ENCODE data around the gene TMC5. TPM values are rescaled to one million over a fixed set of nuclear protein-coding genes. Genes with fewer than 3 reads are reported as not detected.
"Not testable (repeated sequence)": the region's sequence is repeated elsewhere in the genome, so short reads cannot be mapped to it uniquely, and the experiment has no call there.

TMC5 gene
- total RNA-seq (under 0.01 TPM), polyA plus RNA-seq (0.09 TPM)
- long read RNA-seq, donor 1 = 0 reads
- long read RNA-seq, donor 2 = 0 reads
- long read RNA-seq, donor 3 = 0 reads
- long read RNA-seq, donor 4 = 0 reads
- long read RNA-seq, donor 5, partial matches to known transcripts = 6 of 26 reads
- long read RNA-seq, donor 5, other reads (novel, unspliced or antisense) = 20 of 26 reads
- long read RNA-seq, donor 6 = 0 reads
- long read RNA-seq, donor 7 = 0 reads
- long read RNA-seq, donor 8 = 0 reads
- long read RNA-seq, donor 9 = 0 reads
- long read RNA-seq, donor 10 = 0 reads

- no peaks in the 10 kb centered on the region for H3K9me3 ChIP-seq (ENCODE audit: control insufficient read depth in 2 of 2, insufficient read depth in 1 of 2, low read length in 1 of 2)
- no peaks in the 10 kb centered on the region for H3K4me1 ChIP-seq (ENCODE audit: control insufficient read depth in 2 of 2, insufficient read depth in 2 of 2, low read length in 2 of 2)
- H3K27ac ChIP-seq (ENCODE audit: low read depth in 1 of 2, low read length in 1 of 2) = no peak within 1 kb of the TSS
- H3K4me3 ChIP-seq (ENCODE audit: low read length in 2 of 2) = no peak within 1 kb of the TSS
- no peaks in the 10 kb centered on the region for H3K36me3 ChIP-seq (ENCODE audit: control insufficient read depth in 2 of 2, insufficient read depth in 2 of 2, low read length in 1 of 2)
- H3K27me3 ChIP-seq (ENCODE audit: control insufficient read depth in 2 of 2, insufficient read depth in 1 of 2, low read length in 1 of 2) = peaks cover 0 to 3% of the 10 kb centered on the region in 2 donors
- DNase-seq (ENCODE audit: low read depth in 6 of 9, low spot score in 9 of 9) = no peak
- WGBS = 58% methylated on average over 12 of the region's 12 CpGs
These were observed at the start of gene TMC5 for GRCh38 chr16:19417640-19418039. Gene TMC5 (plus strand): TSS chr16:19417883. CDS start chr16:19440039, 22,156 bp downstream.

DNA sequence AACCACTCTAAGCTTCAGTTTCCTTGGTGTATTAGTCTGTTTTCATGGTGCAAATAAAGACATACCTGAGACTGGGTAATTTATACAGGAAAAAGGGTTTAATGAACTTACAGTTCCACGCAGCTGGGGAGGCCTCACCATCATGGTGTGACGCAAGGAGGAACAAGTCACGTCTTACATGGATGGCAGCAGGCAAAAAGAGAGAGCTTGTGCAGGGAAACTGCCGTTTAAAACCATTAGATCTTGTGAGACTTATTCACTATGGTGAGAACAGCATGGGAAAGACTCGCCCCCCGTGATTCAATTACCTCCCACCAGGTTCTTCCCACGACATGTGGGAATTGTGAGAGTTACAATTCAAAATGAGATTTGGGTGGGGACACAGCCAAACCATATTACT lies 45.1 kb upstream of the TMC5 start:
- not testable (repeated sequence) for H3K27ac ChIP-seq (ENCODE audit: low read depth in 1 of 2, low read length in 1 of 2); H3K4me1 ChIP-seq (ENCODE audit: control insufficient read depth in 2 of 2, insufficient read depth in 2 of 2, low read length in 2 of 2); H3K27me3 ChIP-seq (ENCODE audit: control insufficient read depth in 2 of 2, insufficient read depth in 1 of 2, low read length in 1 of 2); H3K9me3 ChIP-seq (ENCODE audit: control insufficient read depth in 2 of 2, insufficient read depth in 1 of 2, low read length in 1 of 2); DNase-seq (ENCODE audit: low read depth in 6 of 9, low spot score in 9 of 9); H3K4me3 ChIP-seq (ENCODE audit: low read length in 2 of 2); H3K36me3 ChIP-seq (ENCODE audit: control insufficient read depth in 2 of 2, insufficient read depth in 2 of 2, low read length in 1 of 2)
- WGBS = 94% methylated on average over 7 of the region's 7 CpGs

GRCh38 chr16:19374402-19374801 lies 43.3 kb upstream of the TMC5 start:
- no peak overlapping the region for H3K27ac ChIP-seq (ENCODE audit: low read depth in 1 of 2, low read length in 1 of 2)
- H3K36me3 ChIP-seq (ENCODE audit: control insufficient read depth in 2 of 2, insufficient read depth in 2 of 2, low read length in 1 of 2) = no peaks in the 10 kb centered on the region
- 96% methylated on average over 3 of the region's 3 CpGs for WGBS
- no peak for DNase-seq (ENCODE audit: low read depth in 6 of 9, low spot score in 9 of 9)
- H3K27me3 ChIP-seq (ENCODE audit: control insufficient read depth in 2 of 2, insufficient read depth in 1 of 2, low read length in 1 of 2) = no peaks in the 10 kb centered on the region
- H3K9me3 ChIP-seq (ENCODE audit: control insufficient read depth in 2 of 2, insufficient read depth in 1 of 2, low read length in 1 of 2) = no peaks in the 10 kb centered on the region
- no peak overlapping the region for H3K4me3 ChIP-seq (ENCODE audit: low read length in 2 of 2)
- H3K4me1 ChIP-seq (ENCODE audit: control insufficient read depth in 2 of 2, insufficient read depth in 2 of 2, low read length in 2 of 2) = no peaks in the 10 kb centered on the region

GRCh38 chr16:19375561-19376158 lies 42.0 kb upstream of the TMC5 start:
- Histone ChIP-seq H3K9me3 (ENCODE audit: control insufficient read depth in 2 of 2, insufficient read depth in 1 of 2, low read length in 1 of 2) (no peaks in the 10 kb centered on the region), H3K36me3 (ENCODE audit: control insufficient read depth in 2 of 2, insufficient read depth in 2 of 2, low read length in 1 of 2) (no peaks in the 10 kb centered on the region), H3K27ac (ENCODE audit: low read depth in 1 of 2, low read length in 1 of 2) (no peak overlapping the region), H3K27me3 (ENCODE audit: control insufficient read depth in 2 of 2, insufficient read depth in 1 of 2, low read length in 1 of 2) (no peaks in the 10 kb centered on the region), H3K4me3 (ENCODE audit: low read length in 2 of 2) (no peak overlapping the region), H3K4me1 (ENCODE audit: control insufficient read depth in 2 of 2, insufficient read depth in 2 of 2, low read length in 2 of 2) (no peaks in the 10 kb centered on the region)
- 51% methylated on average over 4 of the region's 4 CpGs for WGBS
- DNase-seq (ENCODE audit: low read depth in 6 of 9, low spot score in 9 of 9) = peak in 1 of 9 donors; percentile 20

DNA sequence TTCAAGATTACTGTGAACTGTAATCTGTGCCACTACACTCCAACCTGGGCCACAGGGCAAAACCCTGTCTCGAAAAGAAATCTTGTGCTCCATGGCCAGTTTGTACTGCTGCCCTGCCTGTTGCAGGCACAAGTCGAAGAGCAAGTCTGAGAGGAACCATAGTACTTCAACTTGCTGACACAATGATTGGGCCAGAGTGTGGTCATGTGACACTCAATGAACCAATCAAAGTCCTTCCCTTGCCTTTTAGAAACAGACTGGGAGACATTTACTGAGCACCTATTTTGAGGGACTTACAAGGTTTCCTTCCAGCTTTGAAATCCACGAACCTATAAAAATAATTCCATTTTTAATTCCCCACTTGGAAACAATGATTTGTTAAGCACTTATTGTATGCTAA lies 39.8 kb upstream of the TMC5 start:
- Histone ChIP-seq H3K4me1 (ENCODE audit: control insufficient read depth in 2 of 2, insufficient read depth in 2 of 2, low read length in 2 of 2) (no peaks in the 10 kb centered on the region), H3K36me3 (ENCODE audit: control insufficient read depth in 2 of 2, insufficient read depth in 2 of 2, low read length in 1 of 2) (no peaks in the 10 kb centered on the region), H3K27ac (ENCODE audit: low read depth in 1 of 2, low read length in 1 of 2) (no peak overlapping the region), H3K4me3 (ENCODE audit: low read length in 2 of 2) (no peak overlapping the region), H3K27me3 (ENCODE audit: control insufficient read depth in 2 of 2, insufficient read depth in 1 of 2, low read length in 1 of 2) (no peaks in the 10 kb centered on the region), H3K9me3 (ENCODE audit: control insufficient read depth in 2 of 2, insufficient read depth in 1 of 2, low read length in 1 of 2) (no peaks in the 10 kb centered on the region)
- DNase-seq (ENCODE audit: low read depth in 6 of 9, low spot score in 9 of 9) = no peak
- 64% methylated on average over 3 of the region's 3 CpGs for WGBS

- Histone ChIP-seq H3K9me3 (ENCODE audit: control insufficient read depth in 2 of 2, insufficient read depth in 1 of 2, low read length in 1 of 2) (no peaks in the 10 kb centered on the region), H3K36me3 (ENCODE audit: control insufficient read depth in 2 of 2, insufficient read depth in 2 of 2, low read length in 1 of 2) (no peaks in the 10 kb centered on the region), H3K4me1 (ENCODE audit: control insufficient read depth in 2 of 2, insufficient read depth in 2 of 2, low read length in 2 of 2) (no peaks in the 10 kb centered on the region), H3K4me3 (ENCODE audit: low read length in 2 of 2) (no peak overlapping the region), H3K27me3 (ENCODE audit: control insufficient read depth in 2 of 2, insufficient read depth in 1 of 2, low read length in 1 of 2) (no peaks in the 10 kb centered on the region), H3K27ac (ENCODE audit: low read depth in 1 of 2, low read length in 1 of 2) (no peak overlapping the region)
- no peak for DNase-seq (ENCODE audit: low read depth in 6 of 9, low spot score in 9 of 9)
- 78% methylated on average over 3 of the region's 3 CpGs for WGBS
These were observed 39.2 kb upstream of the TMC5 start for GRCh38 chr16:19378511-19378910.

DNA sequence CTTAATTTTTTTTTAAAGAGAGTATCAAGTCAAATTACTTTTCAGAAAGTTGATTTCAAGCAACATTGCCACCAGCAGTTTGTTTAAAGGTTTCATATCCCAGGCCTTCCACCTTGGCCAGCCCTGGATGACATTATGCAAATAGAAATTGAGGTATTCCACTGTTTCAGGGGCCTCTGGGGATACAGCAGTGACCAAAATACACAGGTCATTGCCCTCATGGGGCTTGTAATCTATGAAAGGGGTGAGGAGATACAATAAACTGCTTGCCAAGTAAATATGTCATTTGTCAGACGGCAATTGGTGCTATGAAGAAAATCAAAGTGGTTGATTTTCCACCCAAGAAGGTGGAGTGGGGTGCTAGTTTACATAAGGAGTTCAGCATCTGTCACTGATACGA lies 37.8 kb upstream of the TMC5 start:
- 13% methylated on average over 2 of the region's 2 CpGs for WGBS
- Histone ChIP-seq H3K27ac (ENCODE audit: low read depth in 1 of 2, low read length in 1 of 2) (no peak overlapping the region), H3K36me3 (ENCODE audit: control insufficient read depth in 2 of 2, insufficient read depth in 2 of 2, low read length in 1 of 2) (no peaks in the 10 kb centered on the region), H3K4me3 (ENCODE audit: low read length in 2 of 2) (no peak overlapping the region), H3K9me3 (ENCODE audit: control insufficient read depth in 2 of 2, insufficient read depth in 1 of 2, low read length in 1 of 2) (no peaks in the 10 kb centered on the region), H3K27me3 (ENCODE audit: control insufficient read depth in 2 of 2, insufficient read depth in 1 of 2, low read length in 1 of 2) (no peaks in the 10 kb centered on the region), H3K4me1 (ENCODE audit: control insufficient read depth in 2 of 2, insufficient read depth in 2 of 2, low read length in 2 of 2) (no peaks in the 10 kb centered on the region)
- DNase-seq (ENCODE audit: low read depth in 6 of 9, low spot score in 9 of 9) = no peak

- Histone ChIP-seq H3K9me3 (ENCODE audit: control insufficient read depth in 2 of 2, insufficient read depth in 1 of 2, low read length in 1 of 2) (no peaks in the 10 kb centered on the region), H3K4me3 (ENCODE audit: low read length in 2 of 2) (no peak overlapping the region), H3K36me3 (ENCODE audit: control insufficient read depth in 2 of 2, insufficient read depth in 2 of 2, low read length in 1 of 2) (no peaks in the 10 kb centered on the region), H3K27me3 (ENCODE audit: control insufficient read depth in 2 of 2, insufficient read depth in 1 of 2, low read length in 1 of 2) (no peaks in the 10 kb centered on the region), H3K4me1 (ENCODE audit: control insufficient read depth in 2 of 2, insufficient read depth in 2 of 2, low read length in 2 of 2) (no peaks in the 10 kb centered on the region), H3K27ac (ENCODE audit: low read depth in 1 of 2, low read length in 1 of 2) (no peak overlapping the region)
- peak in 1 of 9 donors; percentile 3 for DNase-seq (ENCODE audit: low read depth in 6 of 9, low spot score in 9 of 9)
- 13% methylated on average over 3 of the region's 3 CpGs for WGBS
These were observed 37.4 kb upstream of the TMC5 start for GRCh38 chr16:19380328-19380727.

DNA sequence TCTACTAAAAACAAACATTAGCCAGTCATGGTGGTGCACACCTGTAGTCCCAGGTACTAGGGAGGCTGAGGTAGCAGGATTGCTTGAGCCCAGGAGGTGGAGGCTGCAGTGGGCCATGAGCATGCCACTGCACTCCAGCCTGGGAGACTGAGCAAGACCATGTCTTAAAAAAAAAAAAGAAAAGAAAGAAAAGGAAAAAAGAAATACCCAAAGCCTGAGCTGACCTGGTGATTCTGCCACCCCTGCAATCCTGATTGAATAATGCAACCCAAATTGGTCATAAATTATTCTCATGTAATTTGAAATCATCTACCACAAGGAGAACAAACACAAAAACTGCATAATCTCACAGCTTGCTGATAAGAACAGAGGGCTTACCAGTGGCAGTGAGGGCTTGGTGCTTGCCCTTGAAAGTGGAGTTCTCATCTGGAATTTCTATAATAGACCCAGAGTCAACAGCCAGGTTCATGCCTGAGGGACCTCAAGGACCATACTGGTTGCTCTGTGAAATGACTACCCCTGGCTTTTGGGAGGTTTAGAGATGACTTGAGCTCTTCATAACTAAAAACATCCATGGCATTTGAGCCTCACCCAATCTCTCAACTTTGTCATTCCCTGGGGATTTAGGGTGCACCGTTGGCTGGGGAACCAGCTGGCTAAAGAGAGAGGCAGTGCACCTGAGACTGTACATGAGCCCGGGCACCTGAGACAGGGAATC lies 35.4 kb upstream of the TMC5 start:
- Histone ChIP-seq H3K27ac (ENCODE audit: low read depth in 1 of 2, low read length in 1 of 2) (no peak overlapping the region), H3K4me1 (ENCODE audit: control insufficient read depth in 2 of 2, insufficient read depth in 2 of 2, low read length in 2 of 2) (no peaks in the 10 kb centered on the region), H3K9me3 (ENCODE audit: control insufficient read depth in 2 of 2, insufficient read depth in 1 of 2, low read length in 1 of 2) (no peaks in the 10 kb centered on the region), H3K4me3 (ENCODE audit: low read length in 2 of 2) (no peak overlapping the region), H3K36me3 (ENCODE audit: control insufficient read depth in 2 of 2, insufficient read depth in 2 of 2, low read length in 1 of 2) (no peaks in the 10 kb centered on the region), H3K27me3 (ENCODE audit: control insufficient read depth in 2 of 2, insufficient read depth in 1 of 2, low read length in 1 of 2) (no peaks in the 10 kb centered on the region)
- 89% methylated on average over 2 of the region's 2 CpGs for WGBS
- DNase-seq (ENCODE audit: low read depth in 6 of 9, low spot score in 9 of 9) = no peak
